Measurements from ENCODE around the gene CACNA2D3.

GRCh38 chr3:54863366-54863765 lies 741.0 kb downstream of the CACNA2D3 start:
- TF ChIP-seq CTCF (IDR thresholded peaks at IDR 0.05) (no peak), RAD21 (conservative IDR thresholded peaks at IDR 0.05 in 1 of 2, IDR thresholded peaks at IDR 0.05 in 1 of 2) (no peak), POLR2A (IDR thresholded peaks at IDR 0.05; ENCODE audit: low read length) (no peak), HOXB5 (CRISPR knock-in tag; IDR thresholded peaks at IDR 0.05) (no peak), ELK1 (IDR thresholded peaks at IDR 0.05; ENCODE audit: low read depth, low read length) (no peak), MAX (IDR thresholded peaks at IDR 0.05) (no peak)

Data from A549 (cell line).